HepG2 (cell line): ENCODE results near the gene FNBP1L.

Source experiments
- CHD2 ChIP-seq: IDR thresholded peaks from 2 replicates; pipeline ENCODE4 v1.6.1; 2011; ENCODE audit warnings: low read depth, low read length, improper control_type of control experiment
- EZH2 ChIP-seq: conservative IDR thresholded peaks from 2 replicates; pipeline ENCODE4 v1.6.1; 2012; ENCODE audit warnings: mild to moderate bottlenecking, low read depth, low read length, moderate library complexity
- HCFC1 ChIP-seq: fragments of 150-350 bp; IDR thresholded peaks from 2 replicates; pipeline ENCODE4 v1.6.1; 2014; ENCODE audit warnings: low read depth, low read length
- POLR2A ChIP-seq, 2 experiments: IDR thresholded peaks; 2 replicates each; pipeline ENCODE4 v1.6.1; 2011; ENCODE audit warnings: low read depth in 2 of 2, low read length in 2 of 2, mild to moderate bottlenecking in 1 of 2, moderate library complexity in 1 of 2; ENCODE audit not compliant: insufficient read depth in 1 of 2
- SAFB2 ChIP-seq: sonication (generic); formaldehyde crosslinking; IDR thresholded peaks from 2 replicates; pipeline ENCODE4 v1.5.1; 2020; ENCODE audit warnings: missing genetic modification reagents, low read depth, mild to moderate bottlenecking, borderline replicate concordance
- SIN3B ChIP-seq: fragments of 150-350 bp; IDR thresholded peaks from 2 replicates; pipeline ENCODE4 v1.6.1; 2014; ENCODE audit warnings: low read length
- SP5 ChIP-seq: IDR thresholded peaks from 2 replicates; pipeline ENCODE4 v1.6.1; 2016; ENCODE audit warnings: low read depth, borderline replicate concordance
- TCF12 ChIP-seq, 2 experiments: fragments of 450-650 bp in 1 of 2; sonication (generic) in 1 of 2; formaldehyde crosslinking in 1 of 2; IDR thresholded peaks; 2 replicates each; pipeline versions ENCODE4 v1.6.1 to v1.8.0; 2017 to 2022; ENCODE audit warnings: antibody characterized with exemption in 1 of 2, mild to moderate bottlenecking in 1 of 2, missing genetic modification reagents in 1 of 2, moderate library complexity in 1 of 2
- ZNF10 ChIP-seq: sonication (generic); formaldehyde crosslinking; IDR thresholded peaks from 2 replicates; pipeline ENCODE4 v1.4.0; 2020; ENCODE audit warnings: mild to moderate bottlenecking, low read depth, missing genetic modification reagents, borderline replicate concordance
- ZNF335 ChIP-seq: sonication (generic); formaldehyde crosslinking; IDR thresholded peaks from 2 replicates; pipeline ENCODE4 v1.4.0; 2020; ENCODE audit warnings: missing genetic modification reagents
- ZSCAN29 ChIP-seq: sonication (generic); formaldehyde crosslinking; conservative IDR thresholded peaks from 2 replicates; pipeline ENCODE4 v1.4.0; 2020; ENCODE audit warnings: mild to moderate bottlenecking, missing genetic modification reagents
- TF ChIP-seq, protein P1 (sequence below): sonication (generic); formaldehyde crosslinking; IDR thresholded peaks from 2 replicates; pipeline ENCODE4 v1.9.0; 2021; ENCODE audit warnings: missing genetic modification reagents, borderline replicate concordance
- TF ChIP-seq, protein P2 (sequence below): sonication (generic); formaldehyde crosslinking; IDR thresholded peaks from 2 replicates; pipeline ENCODE4 v1.8.1; 2022; ENCODE audit warnings: mild to moderate bottlenecking, missing genetic modification reagents

DNA sequence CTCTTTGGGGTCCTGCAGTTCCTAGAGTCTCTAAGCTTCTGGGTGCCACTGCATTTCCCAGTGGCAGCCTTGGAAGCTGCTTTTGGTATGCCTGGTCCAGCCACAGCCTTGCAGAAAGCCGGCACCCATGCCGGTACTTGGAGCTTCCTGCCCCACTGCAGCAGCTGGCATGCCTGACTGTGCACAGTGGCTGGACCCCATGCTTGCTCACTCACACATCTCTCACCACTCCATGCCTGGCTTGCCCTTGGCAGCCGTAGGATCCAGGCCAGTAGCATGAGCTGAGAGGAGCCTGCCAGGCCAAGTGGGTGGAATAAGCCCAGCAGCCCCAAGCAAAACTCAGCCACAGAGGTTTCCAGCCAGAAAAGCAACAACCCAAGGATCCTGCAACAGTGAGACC lies 20.3 kb upstream of the FNBP1L start:
- TF ChIP-seq ZNF10 (no peak), SAFB2 (no peak), POLR2A (IDR thresholded peaks at IDR 0.05; ENCODE audit: insufficient read depth in 1 of 2, low read depth in 2 of 2, low read length in 2 of 2) (no peak), TCF12 (IDR thresholded peaks at IDR 0.05) (no peak), TCF12 (CRISPR knock-in tag; IDR thresholded peaks at IDR 0.05) (no peak), HCFC1 (no peak), ZNF335 (no peak), ZSCAN29 (no peak), CHD2 (no peak), EZH2 (no peak), SIN3B (no peak), SP5 (no peak)
- TF ChIP-seq, protein P1, sequence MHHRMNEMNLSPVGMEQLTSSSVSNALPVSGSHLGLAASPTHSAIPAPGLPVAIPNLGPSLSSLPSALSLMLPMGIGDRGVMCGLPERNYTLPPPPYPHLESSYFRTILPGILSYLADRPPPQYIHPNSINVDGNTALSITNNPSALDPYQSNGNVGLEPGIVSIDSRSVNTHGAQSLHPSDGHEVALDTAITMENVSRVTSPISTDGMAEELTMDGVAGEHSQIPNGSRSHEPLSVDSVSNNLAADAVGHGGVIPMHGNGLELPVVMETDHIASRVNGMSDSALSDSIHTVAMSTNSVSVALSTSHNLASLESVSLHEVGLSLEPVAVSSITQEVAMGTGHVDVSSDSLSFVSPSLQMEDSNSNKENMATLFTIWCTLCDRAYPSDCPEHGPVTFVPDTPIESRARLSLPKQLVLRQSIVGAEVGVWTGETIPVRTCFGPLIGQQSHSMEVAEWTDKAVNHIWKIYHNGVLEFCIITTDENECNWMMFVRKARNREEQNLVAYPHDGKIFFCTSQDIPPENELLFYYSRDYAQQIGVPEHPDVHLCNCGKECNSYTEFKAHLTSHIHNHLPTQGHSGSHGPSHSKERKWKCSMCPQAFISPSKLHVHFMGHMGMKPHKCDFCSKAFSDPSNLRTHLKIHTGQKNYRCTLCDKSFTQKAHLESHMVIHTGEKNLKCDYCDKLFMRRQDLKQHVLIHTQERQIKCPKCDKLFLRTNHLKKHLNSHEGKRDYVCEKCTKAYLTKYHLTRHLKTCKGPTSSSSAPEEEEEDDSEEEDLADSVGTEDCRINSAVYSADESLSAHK: no peak
- TF ChIP-seq, protein P2, sequence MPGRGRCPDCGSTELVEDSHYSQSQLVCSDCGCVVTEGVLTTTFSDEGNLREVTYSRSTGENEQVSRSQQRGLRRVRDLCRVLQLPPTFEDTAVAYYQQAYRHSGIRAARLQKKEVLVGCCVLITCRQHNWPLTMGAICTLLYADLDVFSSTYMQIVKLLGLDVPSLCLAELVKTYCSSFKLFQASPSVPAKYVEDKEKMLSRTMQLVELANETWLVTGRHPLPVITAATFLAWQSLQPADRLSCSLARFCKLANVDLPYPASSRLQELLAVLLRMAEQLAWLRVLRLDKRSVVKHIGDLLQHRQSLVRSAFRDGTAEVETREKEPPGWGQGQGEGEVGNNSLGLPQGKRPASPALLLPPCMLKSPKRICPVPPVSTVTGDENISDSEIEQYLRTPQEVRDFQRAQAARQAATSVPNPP (CRISPR knock-in tag): no peak
